ENCODE measurements around the gene FBXW4.

DNA sequence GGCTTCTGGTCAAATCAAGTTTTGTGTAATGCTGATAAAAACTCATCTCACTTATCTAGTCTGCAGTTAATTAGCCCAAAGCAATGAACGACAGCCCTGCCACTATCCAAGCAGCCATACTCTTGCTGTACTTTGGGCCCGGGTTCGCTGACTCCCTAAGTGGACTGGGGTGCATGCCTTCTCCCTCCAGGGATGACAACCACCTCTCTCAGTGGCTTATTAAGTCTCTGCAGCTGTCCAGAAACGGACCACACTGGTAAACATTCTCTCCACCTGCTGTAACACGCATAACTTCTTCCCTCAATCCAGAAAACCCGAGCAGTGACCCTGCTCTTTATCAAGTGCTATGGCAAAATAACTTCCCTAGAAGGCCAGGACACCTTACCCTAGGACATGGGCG is 3.9 kb downstream of the FBXW4 start:
- TF ChIP-seq CTCF (IDR thresholded peaks at IDR 0.05) = no peak
- TF ChIP-seq EHMT2 (IDR thresholded peaks at IDR 0.05; ENCODE audit: low read depth) = no peak
- no peak for TF ChIP-seq MYC (IDR thresholded peaks at IDR 0.05; ENCODE audit: borderline replicate concordance, low read length)
- TF ChIP-seq HMGXB4 (CRISPR knock-in tag; IDR thresholded peaks at IDR 0.05; ENCODE audit: borderline replicate concordance) = no peak
- no peak for TF ChIP-seq REST (IDR thresholded peaks at IDR 0.05)
- TF ChIP-seq RFX5 (IDR thresholded peaks at IDR 0.05) = no peak
- TF ChIP-seq USF2 (IDR thresholded peaks at IDR 0.05) = no peak
- TF ChIP-seq, protein P1, sequence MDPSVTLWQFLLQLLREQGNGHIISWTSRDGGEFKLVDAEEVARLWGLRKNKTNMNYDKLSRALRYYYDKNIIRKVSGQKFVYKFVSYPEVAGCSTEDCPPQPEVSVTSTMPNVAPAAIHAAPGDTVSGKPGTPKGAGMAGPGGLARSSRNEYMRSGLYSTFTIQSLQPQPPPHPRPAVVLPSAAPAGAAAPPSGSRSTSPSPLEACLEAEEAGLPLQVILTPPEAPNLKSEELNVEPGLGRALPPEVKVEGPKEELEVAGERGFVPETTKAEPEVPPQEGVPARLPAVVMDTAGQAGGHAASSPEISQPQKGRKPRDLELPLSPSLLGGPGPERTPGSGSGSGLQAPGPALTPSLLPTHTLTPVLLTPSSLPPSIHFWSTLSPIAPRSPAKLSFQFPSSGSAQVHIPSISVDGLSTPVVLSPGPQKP (IDR thresholded peaks at IDR 0.05; ENCODE audit: low read depth, low read length) = no peak
